Measurements from ENCODE around the gene ESYT3.
"Not testable (repeated sequence)": the region's sequence is repeated elsewhere in the genome, so short reads cannot be mapped to it uniquely, and the experiment has no call there.

The ESYT3 gene

DNA sequence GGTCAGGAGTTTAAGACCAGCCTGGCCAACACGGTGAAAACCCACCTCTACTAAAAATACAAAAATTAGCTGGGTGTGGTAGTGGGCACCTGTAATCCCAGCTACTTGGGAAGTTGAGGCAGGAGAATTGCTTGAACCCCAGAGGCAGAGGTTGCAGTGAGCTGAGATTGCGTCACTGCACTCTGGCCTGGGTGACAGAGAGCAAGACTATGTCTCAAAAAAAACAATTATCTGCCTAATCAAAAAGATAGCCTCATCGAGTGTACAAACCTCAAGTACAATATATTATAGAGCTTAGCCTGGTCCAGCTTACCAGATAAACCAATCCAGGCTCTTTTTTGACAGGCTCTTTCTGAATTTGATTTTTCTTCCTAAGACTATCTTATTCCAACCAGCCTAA, 61.2 kb downstream of the ESYT3 start:
- not testable (repeated sequence) for H2AFZ ChIP-seq (ENCODE audit: low read depth, low read length); H3K14ac ChIP-seq (ENCODE audit: low read length in 2 of 2); H3K18ac ChIP-seq (ENCODE audit: low read depth in 1 of 2, low read length in 2 of 2); H3K79me1 ChIP-seq (replicated peaks; ENCODE audit: low read length, poor library complexity, severe bottlenecking); DNase-seq; H3K4me3 ChIP-seq (ENCODE audit: insufficient read depth in 1 of 2, low read depth in 1 of 2, low read length in 2 of 2); H3K27ac ChIP-seq (ENCODE audit: low read length, poor library complexity, severe bottlenecking); H3K4me1 ChIP-seq (ENCODE audit: control insufficient read depth, insufficient read depth, low read depth, low read length); H3K4me2 ChIP-seq (ENCODE audit: low read length, poor library complexity, severe bottlenecking); H2BK5ac ChIP-seq (ENCODE audit: low read depth, low read length, poor library complexity, severe bottlenecking); H4K8ac ChIP-seq (ENCODE audit: low read length); H3K23ac ChIP-seq (ENCODE audit: low read length in 2 of 2); H2BK120ac ChIP-seq (ENCODE audit: low read depth, low read length); H3K9ac ChIP-seq (ENCODE audit: low read length); H3K27me3 ChIP-seq (ENCODE audit: control insufficient read depth in 1 of 2, insufficient read depth in 1 of 2, low read length in 2 of 2); H2AK5ac ChIP-seq (ENCODE audit: low read length, severe bottlenecking); H2BK15ac ChIP-seq (ENCODE audit: low read depth, poor library complexity, severe bottlenecking); H2BK12ac ChIP-seq (ENCODE audit: low read length in 2 of 2); H3K9me3 ChIP-seq (ENCODE audit: control insufficient read depth, low read length); H3K4ac ChIP-seq (ENCODE audit: low read depth in 1 of 2, low read length in 2 of 2); H4K91ac ChIP-seq (ENCODE audit: low read length)
- peaks cover 6 to 12% of the 10 kb centered on the region in 2 experiments for H3K36me3 ChIP-seq (ENCODE audit: control insufficient read depth in 1 of 2, insufficient read depth in 2 of 2, low read depth in 1 of 2, low read length in 2 of 2)
- 97% methylated on average over 2 of the region's 3 CpGs for WGBS

DNA sequence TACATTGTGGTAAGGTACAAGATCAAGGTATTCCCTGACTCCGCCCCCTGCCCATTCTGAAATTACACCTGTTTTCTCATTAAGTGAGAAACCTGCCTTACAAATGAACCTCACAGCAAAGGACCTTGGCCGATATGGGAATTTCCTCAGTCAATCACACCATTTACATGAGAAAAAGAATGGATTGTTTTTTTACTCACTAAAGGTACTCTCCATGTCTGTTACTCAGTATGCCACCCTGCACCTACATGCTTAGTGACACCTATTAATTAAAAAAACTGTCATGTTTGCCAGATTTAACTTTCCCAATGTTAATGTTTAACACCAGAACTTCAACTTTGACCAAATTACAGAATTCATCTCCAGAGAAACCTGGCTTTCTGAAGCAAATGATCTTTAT, 62.0 kb downstream of the ESYT3 start:
- Histone ChIP-seq H3K9me3 (ENCODE audit: control insufficient read depth, low read length) (no peaks in the 10 kb centered on the region), H3K4me3 (ENCODE audit: insufficient read depth in 1 of 2, low read depth in 1 of 2, low read length in 2 of 2) (no peak overlapping the region)
- 100% methylated on average over 2 of the region's 2 CpGs for WGBS

GRCh38 chr3:138497021-138497420, 62.6 kb downstream of the ESYT3 start:
- no peaks in the 10 kb centered on the region for H3K9me3 ChIP-seq (ENCODE audit: control insufficient read depth, low read length)
- no peak overlapping the region for H2BK15ac ChIP-seq (ENCODE audit: low read depth, poor library complexity, severe bottlenecking)
- H3K36me3 ChIP-seq (ENCODE audit: control insufficient read depth in 1 of 2, insufficient read depth in 2 of 2, low read depth in 1 of 2, low read length in 2 of 2) = peaks cover 6 to 9% of the 10 kb centered on the region in 2 experiments
- no peaks in the 10 kb centered on the region for H3K79me1 ChIP-seq (replicated peaks; ENCODE audit: low read length, poor library complexity, severe bottlenecking)
- H2AFZ ChIP-seq (ENCODE audit: low read depth, low read length) = no peak overlapping the region
- H2BK120ac ChIP-seq (ENCODE audit: low read depth, low read length) = no peak overlapping the region
- no peak overlapping the region for H2AK5ac ChIP-seq (ENCODE audit: low read length, severe bottlenecking)
- no peak overlapping the region for H3K9ac ChIP-seq (ENCODE audit: low read length)
- H3K23ac ChIP-seq (ENCODE audit: low read length in 2 of 2) = no peak overlapping the region
- H3K4me1 ChIP-seq (ENCODE audit: control insufficient read depth, insufficient read depth, low read depth, low read length) = no peaks in the 10 kb centered on the region
- H3K18ac ChIP-seq (ENCODE audit: low read depth in 1 of 2, low read length in 2 of 2) = no peak overlapping the region
- H2BK5ac ChIP-seq (ENCODE audit: low read depth, low read length, poor library complexity, severe bottlenecking) = no peak overlapping the region
- H2BK12ac ChIP-seq (ENCODE audit: low read length in 2 of 2) = no peak overlapping the region
- H3K4me2 ChIP-seq (ENCODE audit: low read length, poor library complexity, severe bottlenecking) = no peak overlapping the region
- H3K27me3 ChIP-seq (ENCODE audit: control insufficient read depth in 1 of 2, insufficient read depth in 1 of 2, low read length in 2 of 2) = no peaks in the 10 kb centered on the region
- H3K4ac ChIP-seq (ENCODE audit: low read depth in 1 of 2, low read length in 2 of 2) = no peak overlapping the region
- no peak overlapping the region for H4K8ac ChIP-seq (ENCODE audit: low read length)
- H4K91ac ChIP-seq (ENCODE audit: low read length) = no peak overlapping the region
- no peak overlapping the region for H3K27ac ChIP-seq (ENCODE audit: low read length, poor library complexity, severe bottlenecking)
- DNase-seq = no peak
- H3K14ac ChIP-seq (ENCODE audit: low read length in 2 of 2) = no peak overlapping the region
- no peak overlapping the region for H3K4me3 ChIP-seq (ENCODE audit: insufficient read depth in 1 of 2, low read depth in 1 of 2, low read length in 2 of 2)

More for the DNA sequence above, 62.0 kb downstream of the ESYT3 start:
- Histone ChIP-seq H2BK15ac (ENCODE audit: low read depth, poor library complexity, severe bottlenecking) (no peak overlapping the region), H3K4me2 (ENCODE audit: low read length, poor library complexity, severe bottlenecking) (no peak overlapping the region), H3K23ac (ENCODE audit: low read length in 2 of 2) (no peak overlapping the region), H3K4me1 (ENCODE audit: control insufficient read depth, insufficient read depth, low read depth, low read length) (no peaks in the 10 kb centered on the region), H2AK5ac (ENCODE audit: low read length, severe bottlenecking) (no peak overlapping the region), H3K18ac (ENCODE audit: low read depth in 1 of 2, low read length in 2 of 2) (no peak overlapping the region), H3K4ac (ENCODE audit: low read depth in 1 of 2, low read length in 2 of 2) (no peak overlapping the region), H3K14ac (ENCODE audit: low read length in 2 of 2) (no peak overlapping the region), H3K79me1 (replicated peaks; ENCODE audit: low read length, poor library complexity, severe bottlenecking) (no peaks in the 10 kb centered on the region), H2AFZ (ENCODE audit: low read depth, low read length) (no peak overlapping the region), H2BK5ac (ENCODE audit: low read depth, low read length, poor library complexity, severe bottlenecking) (no peak overlapping the region), H2BK12ac (ENCODE audit: low read length in 2 of 2) (no peak overlapping the region), H4K91ac (ENCODE audit: low read length) (no peak overlapping the region), H3K36me3 (ENCODE audit: control insufficient read depth in 1 of 2, insufficient read depth in 2 of 2, low read depth in 1 of 2, low read length in 2 of 2) (peaks cover 6 to 12% of the 10 kb centered on the region in 2 experiments), H4K8ac (ENCODE audit: low read length) (no peak overlapping the region), H3K27me3 (ENCODE audit: control insufficient read depth in 1 of 2, insufficient read depth in 1 of 2, low read length in 2 of 2) (no peaks in the 10 kb centered on the region), H2BK120ac (ENCODE audit: low read depth, low read length) (no peak overlapping the region), H3K27ac (ENCODE audit: low read length, poor library complexity, severe bottlenecking) (no peak overlapping the region), H3K9ac (ENCODE audit: low read length) (no peak overlapping the region)
- DNase-seq = no peak

DNA sequence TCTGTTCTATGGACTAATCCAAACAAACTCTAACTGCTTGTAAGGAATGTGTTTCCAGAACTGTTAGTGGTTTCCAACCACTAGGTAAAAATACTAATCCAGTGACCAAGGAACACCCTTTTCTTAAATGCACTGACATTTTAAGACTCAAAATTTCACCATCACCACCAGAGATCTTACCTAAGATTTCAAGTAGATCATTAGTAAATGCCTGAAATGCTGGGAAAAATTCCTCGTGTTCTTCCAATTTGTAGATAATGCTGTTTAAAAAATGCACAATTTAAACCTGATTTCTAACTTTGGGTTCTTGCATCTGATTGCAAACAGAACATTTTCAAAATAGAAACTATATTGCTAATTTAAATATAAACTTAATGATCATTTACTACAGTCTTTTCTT, 63.4 kb downstream of the ESYT3 start:
- Histone ChIP-seq H3K23ac (ENCODE audit: low read length in 2 of 2) (no peak overlapping the region), H2AFZ (ENCODE audit: low read depth, low read length) (no peak overlapping the region), H3K79me1 (replicated peaks; ENCODE audit: low read length, poor library complexity, severe bottlenecking) (no peaks in the 10 kb centered on the region), H3K27ac (ENCODE audit: low read length, poor library complexity, severe bottlenecking) (no peak overlapping the region), H3K14ac (ENCODE audit: low read length in 2 of 2) (no peak overlapping the region), H3K4ac (ENCODE audit: low read depth in 1 of 2, low read length in 2 of 2) (no peak overlapping the region), H3K9me3 (ENCODE audit: control insufficient read depth, low read length) (no peaks in the 10 kb centered on the region), H2BK120ac (ENCODE audit: low read depth, low read length) (no peak overlapping the region), H3K4me2 (ENCODE audit: low read length, poor library complexity, severe bottlenecking) (no peak overlapping the region), H4K91ac (ENCODE audit: low read length) (no peak overlapping the region), H3K27me3 (ENCODE audit: control insufficient read depth in 1 of 2, insufficient read depth in 1 of 2, low read length in 2 of 2) (no peaks in the 10 kb centered on the region), H3K36me3 (ENCODE audit: control insufficient read depth in 1 of 2, insufficient read depth in 2 of 2, low read depth in 1 of 2, low read length in 2 of 2) (peaks cover 6% of the 10 kb centered on the region in 2 experiments), H4K8ac (ENCODE audit: low read length) (no peak overlapping the region), H3K9ac (ENCODE audit: low read length) (no peak overlapping the region), H2BK15ac (ENCODE audit: low read depth, poor library complexity, severe bottlenecking) (no peak overlapping the region), H3K4me3 (ENCODE audit: insufficient read depth in 1 of 2, low read depth in 1 of 2, low read length in 2 of 2) (no peak overlapping the region), H3K18ac (ENCODE audit: low read depth in 1 of 2, low read length in 2 of 2) (no peak overlapping the region), H2BK12ac (ENCODE audit: low read length in 2 of 2) (no peak overlapping the region), H3K4me1 (ENCODE audit: control insufficient read depth, insufficient read depth, low read depth, low read length) (no peaks in the 10 kb centered on the region), H2BK5ac (ENCODE audit: low read depth, low read length, poor library complexity, severe bottlenecking) (no peak overlapping the region), H2AK5ac (ENCODE audit: low read length, severe bottlenecking) (no peak overlapping the region)
- no CpG with 5 or more reads among the region's 1 CpG for WGBS
- no peak for DNase-seq
